ENCODE measurements around the gene RLN2.

The RLN2 gene

GRCh38 chr9:5278486-5278885 is 26.0 kb downstream of the RLN2 start:
- DNase-seq (ENCODE audit: low read depth, low spot score) = no peak
- H3K4me3 ChIP-seq (ENCODE audit: low read length) = no peak overlapping the region

GRCh38 chr9:5274770-5275169 is 29.7 kb downstream of the RLN2 start:
- H3K4me3 ChIP-seq (ENCODE audit: low read length) = no peak overlapping the region
- DNase-seq (ENCODE audit: low read depth, low spot score) = no peak

GRCh38 chr9:5269249-5269715 is 35.2 kb downstream of the RLN2 start:
- H3K4me3 ChIP-seq (ENCODE audit: low read length) = no peak overlapping the region
- no peak for DNase-seq (ENCODE audit: low read depth, low spot score)

- no peak overlapping the region for H3K4me3 ChIP-seq (ENCODE audit: low read length)
- no peak for DNase-seq (ENCODE audit: low read depth, low spot score)
Measured at GRCh38 chr9:5265939-5266338, 38.6 kb downstream of the RLN2 start.

GRCh38 chr9:5264219-5264595 is 40.3 kb downstream of the RLN2 start:
- H3K4me3 ChIP-seq (ENCODE audit: low read length) = no peak overlapping the region
- no peak for DNase-seq (ENCODE audit: low read depth, low spot score)

GRCh38 chr9:5263351-5264218 is 40.9 kb downstream of the RLN2 start:
- DNase-seq (ENCODE audit: low read depth, low spot score) = no peak
- no peak overlapping the region for H3K4me3 ChIP-seq (ENCODE audit: low read length)

All from Jurkat, Clone E6-1 (cell line).